ENCODE data around the gene C11orf52.

The C11orf52 gene

GRCh38 chr11:111913031-111913861 lies 5.5 kb upstream of the C11orf52 start:
- peak overlapping the region; percentile 5 for H3K4me3 ChIP-seq (ENCODE audit: low read depth, low read length)
- no peak for DNase-seq (ENCODE audit: low read depth)
- no peak for TF ChIP-seq CTCF (conservative IDR thresholded peaks at IDR 0.05; ENCODE audit: low read depth, low read length)

- no peak for TF ChIP-seq CTCF (conservative IDR thresholded peaks at IDR 0.05; ENCODE audit: low read depth, low read length)
- no peak overlapping the region for H3K4me3 ChIP-seq (ENCODE audit: low read depth, low read length)
- DNase-seq (ENCODE audit: low read depth), result peak; percentile 64
These were observed 4.7 kb upstream of the C11orf52 start for GRCh38 chr11:111913997-111914396.

GRCh38 chr11:111916768-111917167 lies 1.9 kb upstream of the C11orf52 start:
- DNase-seq (ENCODE audit: low read depth), result no peak

GRCh38 chr11:111917312-111917711 lies 1.4 kb upstream of the C11orf52 start:
- TF ChIP-seq CTCF (conservative IDR thresholded peaks at IDR 0.05; ENCODE audit: low read depth, low read length), result no peak
- no peak for DNase-seq (ENCODE audit: low read depth)

More at GRCh38 chr11:111916768-111917167, 1.9 kb upstream of the C11orf52 start:
- TF ChIP-seq CTCF (conservative IDR thresholded peaks at IDR 0.05; ENCODE audit: low read depth, low read length), result no peak
- H3K4me3 ChIP-seq (ENCODE audit: low read depth, low read length), result no peak overlapping the region

GRCh38 chr11:111917788-111918187 lies 925 bp upstream of the C11orf52 start:
- TF ChIP-seq CTCF (conservative IDR thresholded peaks at IDR 0.05; ENCODE audit: low read depth, low read length), result no peak
- DNase-seq (ENCODE audit: low read depth), result no peak
- no peak overlapping the region for H3K4me3 ChIP-seq (ENCODE audit: low read depth, low read length)

More at GRCh38 chr11:111917312-111917711, 1.4 kb upstream of the C11orf52 start:
- H3K4me3 ChIP-seq (ENCODE audit: low read depth, low read length), result no peak overlapping the region

- H3K4me3 ChIP-seq (ENCODE audit: low read depth, low read length), result no peak overlapping the region
- DNase-seq (ENCODE audit: low read depth), result no peak
- TF ChIP-seq CTCF (conservative IDR thresholded peaks at IDR 0.05; ENCODE audit: low read depth, low read length), result no peak
These were observed 2.2 kb downstream of the C11orf52 start for GRCh38 chr11:111920908-111921307.
